Hepatocyte (in vitro differentiated cells): ENCODE results near the gene ASTN2. TPM values are rescaled to one million over a fixed set of nuclear protein-coding genes. Genes with fewer than 3 reads are reported as not detected.

Source experiments
- DNase-seq: peaks from one replicate; pipeline ENCODE4 v3.0.0-alpha.2; 2016; ENCODE audit warnings: low spot score
- H2AFZ ChIP-seq: fragments of 200-600 bp; sonication (generic); 2 replicates; pipeline ENCODE4 v1.6.0; 2016; ENCODE audit warnings: antibody characterized with exemption, mild to moderate bottlenecking
- H3K27ac ChIP-seq: fragments of 200-600 bp; sonication (generic); 2 replicates; pipeline ENCODE4 v1.5.1; 2016; ENCODE audit warnings: mild to moderate bottlenecking
- H3K27me3 ChIP-seq: fragments of 200-600 bp; sonication (generic); 2 replicates; pipeline ENCODE4 v1.6.1; 2016
- H3K36me3 ChIP-seq: fragments of 200-600 bp; sonication (generic); replicated peaks from 2 replicates; pipeline ENCODE4 v1.5.1; 2016; ENCODE audit warnings: low read depth; ENCODE audit not compliant: insufficient read depth
- H3K4me1 ChIP-seq: fragments of 200-600 bp; sonication (generic); 2 replicates; pipeline ENCODE4 v1.5.1; 2016; ENCODE audit warnings: mild to moderate bottlenecking, moderate library complexity; ENCODE audit not compliant: insufficient read depth
- H3K4me2 ChIP-seq: fragments of 200-600 bp; sonication (generic); 2 replicates; pipeline ENCODE4 v1.6.0; 2016
- H3K4me3 ChIP-seq: fragments of 200-600 bp; sonication (generic); 2 replicates; pipeline ENCODE4 v1.5.1; 2016; ENCODE audit warnings: mild to moderate bottlenecking
- H3K79me2 ChIP-seq: fragments of 200-600 bp; sonication (generic); 2 replicates; pipeline ENCODE4 v1.6.0; 2017; ENCODE audit warnings: mild to moderate bottlenecking
- H3K9me2 ChIP-seq: fragments of 200-600 bp; sonication (generic); replicated peaks from 2 replicates; pipeline ENCODE4 v1.6.0; 2017; ENCODE audit warnings: mild to moderate bottlenecking; ENCODE audit not compliant: insufficient read depth
- H3K9me3 ChIP-seq: fragments of 200-600 bp; sonication (generic); 2 replicates; pipeline ENCODE4 v1.5.1; 2016; ENCODE audit warnings: low read depth, mild to moderate bottlenecking
- H4K20me1 ChIP-seq: fragments of 200-600 bp; sonication (generic); 2 replicates; pipeline ENCODE4 v1.6.0; 2016; ENCODE audit warnings: mild to moderate bottlenecking; ENCODE audit not compliant: insufficient read depth, poor library complexity, severe bottlenecking
- EZH2 ChIP-seq: fragments of 200-600 bp; sonication (generic); IDR thresholded peaks from 2 replicates; pipeline ENCODE4 v1.6.1; 2016; ENCODE audit warnings: antibody characterized with exemption, mild to moderate bottlenecking, borderline replicate concordance
- EZH2phosphoT487 ChIP-seq: fragments of 200-600 bp; sonication (generic); IDR thresholded peaks from one replicate; pipeline ENCODE4 v1.6.1; 2018; ENCODE audit warnings: antibody characterized with exemption, mild to moderate bottlenecking, low read depth, moderate library complexity; ENCODE audit not compliant: unreplicated experiment, severe bottlenecking
- WGBS: methylation state at CpG from one replicate; pipeline ENCODE4 v1.1.6; 2016; ENCODE audit warnings: low lambda C conversion rate; ENCODE audit errors: missing lambda C conversion rate; 5-methylcytosine and 5-hydroxymethylcytosine counted together
- polyA plus RNA-seq: library from polyadenylated mRNA; unstranded; fragments of >200 nt; fragmentation: Nextera tagmentation; extraction: Ambion mirVana; gene quantifications from 2 replicates; pipeline ENCODE4 v1.2.1, GENCODE V29; 2016
- total RNA-seq: library from RNA; depleted of rRNA; stranded (reverse); fragments of >200 nt; gene quantifications from 2 replicates; pipeline ENCODE4 v1.2.3, GENCODE V29; 2014
- TF ChIP-seq, protein P1 (sequence below): fragments of 200-600 bp; sonication (generic); IDR thresholded peaks from 2 replicates; pipeline ENCODE4 v1.5.1; 2016; ENCODE audit warnings: antibody characterized with exemption, mild to moderate bottlenecking; ENCODE audit not compliant: poor library complexity

Gene ASTN2
- total and polyA plus RNA-seq, 2 experiments from 2014 or later: 6.4 to 8.4 TPM

DNA sequence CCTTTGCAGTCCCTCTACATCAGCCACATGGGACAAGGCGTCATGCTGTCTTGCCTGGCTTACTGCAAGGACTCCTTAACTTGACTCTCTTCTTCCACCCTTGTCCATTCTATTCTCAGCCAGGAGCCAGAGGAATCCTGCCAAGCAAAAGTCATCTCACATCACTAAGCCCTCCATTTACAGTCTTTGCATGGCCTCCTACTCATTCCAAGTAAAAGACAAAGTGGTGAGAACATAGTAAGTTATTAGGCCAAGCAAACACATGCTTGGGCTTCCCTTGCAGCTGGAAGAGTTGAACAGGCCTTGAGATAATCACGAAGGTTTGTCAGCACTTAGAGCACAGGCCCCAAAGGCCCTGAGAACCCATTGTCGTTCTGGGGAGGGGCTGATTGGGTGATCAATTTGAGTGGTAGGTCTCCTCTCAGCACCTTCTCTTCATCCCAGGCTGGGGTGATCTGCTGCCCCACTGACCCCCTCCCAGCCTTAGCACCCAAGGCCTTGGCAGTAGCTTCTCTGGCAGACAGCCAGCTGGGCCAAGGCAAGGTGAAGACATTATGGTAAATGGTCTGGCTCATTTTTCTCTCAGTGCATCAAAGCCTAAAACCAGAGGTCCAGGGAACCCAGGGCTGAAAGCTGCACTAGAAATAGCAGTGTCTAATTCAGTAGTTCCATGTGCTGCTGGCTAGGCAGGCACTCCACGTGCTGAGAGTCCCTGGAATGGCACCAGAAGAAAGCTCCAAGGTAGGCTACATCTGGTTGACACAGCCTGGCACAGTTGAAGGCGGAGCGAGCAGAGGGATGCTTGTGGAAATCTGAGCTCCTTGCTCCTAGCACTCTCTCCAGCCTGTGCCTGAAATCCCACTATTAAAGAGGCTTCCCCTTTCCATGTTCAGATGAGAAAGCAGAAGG is 121.4 kb downstream of the ASTN2 start:
- WGBS: 82% methylated on average over 6 of the region's 6 CpGs
- DNase-seq: no peak

DNA sequence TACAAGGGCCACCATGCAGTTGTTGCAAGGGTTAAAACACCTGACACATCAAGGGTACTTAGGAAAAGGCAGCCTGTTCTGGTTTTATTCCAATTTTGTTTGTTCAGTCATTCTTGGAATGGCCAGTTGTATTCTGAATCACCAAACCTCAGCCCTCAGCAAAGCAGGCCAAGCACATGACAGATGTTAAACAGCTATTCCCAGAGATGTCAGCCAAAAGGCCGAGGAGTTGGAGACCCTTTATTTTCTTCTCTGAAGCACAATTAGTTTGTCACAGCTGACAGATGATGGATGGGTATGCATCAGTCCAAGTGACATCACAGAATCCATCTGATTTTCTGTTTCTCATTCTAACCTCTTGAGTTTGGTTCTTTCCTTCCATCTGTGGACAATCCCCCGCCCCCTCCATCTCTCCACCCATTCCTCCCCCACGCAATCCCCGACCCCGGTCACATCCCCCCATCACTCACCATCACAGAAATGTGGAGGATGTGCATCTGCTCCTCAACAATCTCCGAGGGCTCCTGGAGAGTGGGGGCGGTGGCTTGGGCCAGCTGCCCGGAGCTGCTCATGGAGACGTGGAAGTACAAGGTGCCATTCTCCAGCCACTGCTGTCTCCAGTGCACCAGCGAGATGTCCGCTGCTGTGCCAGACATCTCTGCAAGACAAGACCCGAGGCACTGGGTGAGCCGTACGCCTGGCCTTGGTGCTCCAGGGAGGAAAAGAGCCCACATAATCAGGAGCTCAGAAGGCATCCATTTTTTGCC is 123.8 kb downstream of the ASTN2 start:
- Histone ChIP-seq H3K9me2 (no peaks in the 10 kb centered on the region), H3K79me2 (no peaks in the 10 kb centered on the region), H3K27ac (no peak overlapping the region), H4K20me1 (no peaks in the 10 kb centered on the region), H3K27me3 (no peaks in the 10 kb centered on the region), H2AFZ (no peak overlapping the region), H3K9me3 (no peaks in the 10 kb centered on the region), H3K4me3 (no peak overlapping the region), H3K4me1 (no peaks in the 10 kb centered on the region), H3K4me2 (no peak overlapping the region), H3K36me3 (no peaks in the 10 kb centered on the region)
- no peak for TF ChIP-seq EZH2phosphoT487
- TF ChIP-seq EZH2: no peak
- TF ChIP-seq, protein P1, sequence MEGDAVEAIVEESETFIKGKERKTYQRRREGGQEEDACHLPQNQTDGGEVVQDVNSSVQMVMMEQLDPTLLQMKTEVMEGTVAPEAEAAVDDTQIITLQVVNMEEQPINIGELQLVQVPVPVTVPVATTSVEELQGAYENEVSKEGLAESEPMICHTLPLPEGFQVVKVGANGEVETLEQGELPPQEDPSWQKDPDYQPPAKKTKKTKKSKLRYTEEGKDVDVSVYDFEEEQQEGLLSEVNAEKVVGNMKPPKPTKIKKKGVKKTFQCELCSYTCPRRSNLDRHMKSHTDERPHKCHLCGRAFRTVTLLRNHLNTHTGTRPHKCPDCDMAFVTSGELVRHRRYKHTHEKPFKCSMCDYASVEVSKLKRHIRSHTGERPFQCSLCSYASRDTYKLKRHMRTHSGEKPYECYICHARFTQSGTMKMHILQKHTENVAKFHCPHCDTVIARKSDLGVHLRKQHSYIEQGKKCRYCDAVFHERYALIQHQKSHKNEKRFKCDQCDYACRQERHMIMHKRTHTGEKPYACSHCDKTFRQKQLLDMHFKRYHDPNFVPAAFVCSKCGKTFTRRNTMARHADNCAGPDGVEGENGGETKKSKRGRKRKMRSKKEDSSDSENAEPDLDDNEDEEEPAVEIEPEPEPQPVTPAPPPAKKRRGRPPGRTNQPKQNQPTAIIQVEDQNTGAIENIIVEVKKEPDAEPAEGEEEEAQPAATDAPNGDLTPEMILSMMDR: no peak
- DNase-seq: no peak
- 94% methylated on average over 14 of the region's 14 CpGs for WGBS

More for the DNA sequence above, 121.4 kb downstream of the ASTN2 start:
- H3K27me3 ChIP-seq: no peaks in the 10 kb centered on the region
- H3K79me2 ChIP-seq: no peaks in the 10 kb centered on the region
- no peak overlapping the region for H2AFZ ChIP-seq
- no peak overlapping the region for H3K27ac ChIP-seq
- no peaks in the 10 kb centered on the region for H3K9me3 ChIP-seq
- H3K9me2 ChIP-seq: no peaks in the 10 kb centered on the region
- H3K36me3 ChIP-seq: no peaks in the 10 kb centered on the region
- H3K4me3 ChIP-seq: no peak overlapping the region
- H4K20me1 ChIP-seq: no peaks in the 10 kb centered on the region
- TF ChIP-seq EZH2 (no peak), EZH2phosphoT487 (no peak)
- TF ChIP-seq, protein P1: no peak
- H3K4me2 ChIP-seq: no peak overlapping the region
- H3K4me1 ChIP-seq: no peaks in the 10 kb centered on the region

DNA sequence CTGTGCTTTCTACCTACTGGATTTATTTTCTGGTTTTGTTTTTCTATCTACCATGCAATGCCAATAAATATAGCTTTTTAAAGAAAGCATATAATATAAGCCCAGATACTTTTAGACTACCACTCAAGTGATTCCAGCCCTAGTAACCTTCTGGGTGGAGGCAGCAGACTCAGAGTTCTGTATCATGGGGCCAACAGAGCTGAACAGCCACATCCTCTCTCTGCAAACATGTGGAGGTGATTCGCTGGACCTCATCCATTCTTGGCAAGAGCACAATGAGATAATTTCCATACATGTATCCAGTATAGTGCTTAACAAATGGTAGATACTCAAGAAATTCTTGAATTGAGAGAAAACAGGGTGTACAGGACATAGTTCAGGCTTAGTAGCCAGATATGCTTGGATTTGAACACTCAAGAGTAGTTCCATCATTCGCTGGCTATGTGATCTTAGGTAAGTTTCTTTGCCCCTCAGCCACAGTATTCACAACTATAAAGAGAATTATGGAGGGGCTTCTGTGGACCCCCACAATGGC is 124.5 kb downstream of the ASTN2 start:
- H3K4me1 ChIP-seq: no peaks in the 10 kb centered on the region
- H3K79me2 ChIP-seq: no peaks in the 10 kb centered on the region
- WGBS: 100% methylated on average over 2 of the region's 2 CpGs
- no peak overlapping the region for H3K27ac ChIP-seq
- DNase-seq: no peak
- no peaks in the 10 kb centered on the region for H3K9me3 ChIP-seq
- H3K9me2 ChIP-seq: no peaks in the 10 kb centered on the region
- no peak overlapping the region for H3K4me3 ChIP-seq
- no peaks in the 10 kb centered on the region for H4K20me1 ChIP-seq
- no peak overlapping the region for H3K4me2 ChIP-seq
- H2AFZ ChIP-seq: no peak overlapping the region
- TF ChIP-seq, protein P1: no peak
- no peak for TF ChIP-seq EZH2
- no peak for TF ChIP-seq EZH2phosphoT487
- no peaks in the 10 kb centered on the region for H3K27me3 ChIP-seq
- no peaks in the 10 kb centered on the region for H3K36me3 ChIP-seq
